Measurements from ENCODE around the gene VAV2.

The VAV2 gene

DNA sequence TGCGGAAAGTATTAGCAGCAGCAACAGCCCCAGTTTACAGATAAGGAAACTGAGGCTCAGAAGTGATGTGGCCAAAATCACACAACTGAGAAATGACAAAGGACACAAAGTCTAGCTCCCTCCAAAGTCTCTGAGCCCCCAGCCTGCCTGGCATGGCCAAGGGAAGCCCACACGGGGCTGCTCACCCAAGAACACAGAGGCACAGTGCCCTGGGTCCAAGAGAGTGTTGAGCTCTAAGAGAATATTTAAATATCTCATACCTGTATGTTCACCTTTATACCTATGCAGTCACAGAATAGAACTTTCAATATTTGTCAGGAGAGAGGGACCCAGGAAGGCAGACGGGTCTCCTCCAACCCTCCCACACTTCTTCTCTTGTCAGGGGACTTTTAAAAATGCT lies 16.6 kb downstream of the VAV2 start:
- peaks cover 16% of the 10 kb centered on the region for H3K4me1 ChIP-seq (ENCODE audit: insufficient read depth, poor library complexity, severe bottlenecking)
- no peak for ATAC-seq (ENCODE audit: low read depth)
- DNase-seq (ENCODE audit: low spot score) = peak; percentile 11
- H3K27me3 ChIP-seq (ENCODE audit: insufficient read depth, poor library complexity, severe bottlenecking) = no peaks in the 10 kb centered on the region
- H3K27ac ChIP-seq (ENCODE audit: poor library complexity, severe bottlenecking) = no peak overlapping the region
- no peaks in the 10 kb centered on the region for H3K9me3 ChIP-seq (ENCODE audit: severe bottlenecking)
- no peak overlapping the region for H3K4me3 ChIP-seq (ENCODE audit: severe bottlenecking)
- TF ChIP-seq, protein P1, sequence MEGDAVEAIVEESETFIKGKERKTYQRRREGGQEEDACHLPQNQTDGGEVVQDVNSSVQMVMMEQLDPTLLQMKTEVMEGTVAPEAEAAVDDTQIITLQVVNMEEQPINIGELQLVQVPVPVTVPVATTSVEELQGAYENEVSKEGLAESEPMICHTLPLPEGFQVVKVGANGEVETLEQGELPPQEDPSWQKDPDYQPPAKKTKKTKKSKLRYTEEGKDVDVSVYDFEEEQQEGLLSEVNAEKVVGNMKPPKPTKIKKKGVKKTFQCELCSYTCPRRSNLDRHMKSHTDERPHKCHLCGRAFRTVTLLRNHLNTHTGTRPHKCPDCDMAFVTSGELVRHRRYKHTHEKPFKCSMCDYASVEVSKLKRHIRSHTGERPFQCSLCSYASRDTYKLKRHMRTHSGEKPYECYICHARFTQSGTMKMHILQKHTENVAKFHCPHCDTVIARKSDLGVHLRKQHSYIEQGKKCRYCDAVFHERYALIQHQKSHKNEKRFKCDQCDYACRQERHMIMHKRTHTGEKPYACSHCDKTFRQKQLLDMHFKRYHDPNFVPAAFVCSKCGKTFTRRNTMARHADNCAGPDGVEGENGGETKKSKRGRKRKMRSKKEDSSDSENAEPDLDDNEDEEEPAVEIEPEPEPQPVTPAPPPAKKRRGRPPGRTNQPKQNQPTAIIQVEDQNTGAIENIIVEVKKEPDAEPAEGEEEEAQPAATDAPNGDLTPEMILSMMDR (IDR thresholded peaks at IDR 0.05; ENCODE audit: poor library complexity, severe bottlenecking) = no peak
- H3K36me3 ChIP-seq (ENCODE audit: low read depth) = no peaks in the 10 kb centered on the region

DNA sequence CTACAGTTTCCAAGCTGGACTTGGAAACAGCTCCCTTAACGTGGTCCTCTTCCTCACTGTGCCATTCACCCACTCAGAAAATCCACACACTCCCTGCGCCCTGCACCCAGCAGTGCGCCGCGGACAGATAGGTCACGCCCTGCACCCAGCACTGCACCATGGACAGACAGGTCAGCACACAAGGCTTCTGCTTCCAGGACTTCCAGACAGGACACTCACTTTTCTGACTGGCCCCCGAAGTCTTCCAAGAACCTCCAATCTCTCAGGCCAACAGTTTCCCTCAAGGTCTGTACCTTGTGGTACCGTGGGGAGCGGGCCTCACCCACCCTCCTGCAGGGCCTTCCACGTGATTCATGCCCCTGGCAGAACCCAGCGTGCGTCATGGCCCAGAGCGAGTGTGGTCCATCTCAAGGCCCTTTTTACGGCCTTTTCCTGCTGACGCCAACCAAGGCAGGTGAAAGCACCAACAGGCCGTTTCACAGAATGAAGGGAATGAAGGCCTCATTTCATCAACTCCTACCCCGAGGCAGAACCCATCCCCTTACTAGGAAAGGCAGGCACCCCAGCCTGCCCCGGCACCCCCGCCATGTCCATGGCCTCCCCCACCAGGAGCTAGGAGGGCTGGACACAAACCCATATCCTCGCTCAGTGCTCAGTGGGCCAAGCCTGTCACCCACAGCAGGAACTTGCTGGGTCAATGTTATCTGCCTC lies 17.3 kb downstream of the VAV2 start:
- H3K36me3 ChIP-seq (ENCODE audit: low read depth) = no peaks in the 10 kb centered on the region
- H3K27ac ChIP-seq (ENCODE audit: poor library complexity, severe bottlenecking) = no peak overlapping the region
- TF ChIP-seq, protein P1 (IDR thresholded peaks at IDR 0.05; ENCODE audit: poor library complexity, severe bottlenecking) = no peak
- H3K27me3 ChIP-seq (ENCODE audit: insufficient read depth, poor library complexity, severe bottlenecking) = no peaks in the 10 kb centered on the region
- no peaks in the 10 kb centered on the region for H3K9me3 ChIP-seq (ENCODE audit: severe bottlenecking)
- peaks cover 16% of the 10 kb centered on the region for H3K4me1 ChIP-seq (ENCODE audit: insufficient read depth, poor library complexity, severe bottlenecking)
- DNase-seq (ENCODE audit: low spot score) = peak; percentile 51
- no peak overlapping the region for H3K4me3 ChIP-seq (ENCODE audit: severe bottlenecking)
- no peak for ATAC-seq (ENCODE audit: low read depth)

DNA sequence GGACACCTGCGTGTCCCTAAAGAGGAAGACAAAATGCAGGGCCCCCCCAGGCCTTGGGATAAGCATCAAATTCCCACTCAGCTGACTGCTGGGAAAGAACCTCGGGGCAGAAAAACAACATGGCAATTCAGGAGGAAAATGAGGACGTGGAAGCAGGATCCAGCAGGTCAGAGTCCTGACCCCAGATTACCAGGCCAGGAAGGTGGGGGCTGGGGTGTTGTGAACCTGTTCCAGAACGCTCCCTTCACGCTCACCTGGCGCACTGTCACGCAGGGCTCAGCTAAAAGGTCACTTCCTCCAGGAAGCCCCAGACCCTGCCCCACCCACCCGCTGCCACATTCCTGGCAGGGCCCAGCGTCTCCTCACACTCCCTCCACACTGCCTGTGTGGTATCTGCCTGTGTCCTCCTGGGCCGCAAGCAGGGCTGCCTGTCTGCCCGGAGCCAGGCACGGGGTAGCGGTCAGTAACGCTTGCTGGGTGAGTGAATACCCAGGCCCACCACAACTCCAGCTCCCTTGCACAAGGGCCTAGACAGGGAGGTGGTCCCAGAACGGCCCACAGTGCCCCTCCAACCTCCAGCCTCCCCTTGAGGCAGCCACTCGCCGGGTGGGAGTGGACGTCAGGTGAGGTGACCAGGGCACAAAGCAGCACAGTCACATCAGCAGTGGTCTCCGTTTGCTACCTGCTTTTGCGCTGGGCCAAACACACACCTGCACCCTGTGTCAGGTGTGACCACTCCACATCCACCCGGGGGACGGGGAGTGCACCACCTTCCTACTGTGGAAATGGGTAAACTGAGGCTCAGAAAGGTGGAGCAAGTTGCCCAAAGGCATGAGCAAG lies 18.1 kb downstream of the VAV2 start:
- Histone ChIP-seq H3K4me1 (ENCODE audit: insufficient read depth, poor library complexity, severe bottlenecking) (peaks cover 16% of the 10 kb centered on the region), H3K9me3 (ENCODE audit: severe bottlenecking) (no peaks in the 10 kb centered on the region), H3K4me3 (ENCODE audit: severe bottlenecking) (no peak overlapping the region), H3K27me3 (ENCODE audit: insufficient read depth, poor library complexity, severe bottlenecking) (no peaks in the 10 kb centered on the region), H3K36me3 (ENCODE audit: low read depth) (no peaks in the 10 kb centered on the region), H3K27ac (ENCODE audit: poor library complexity, severe bottlenecking) (no peak overlapping the region)
- ATAC-seq (ENCODE audit: low read depth) (no peak; the same call in 2 of the 3 replicates), DNase-seq (ENCODE audit: low spot score) (peak; percentile 51)
- TF ChIP-seq, protein P1 (IDR thresholded peaks at IDR 0.05; ENCODE audit: poor library complexity, severe bottlenecking) = no peak

DNA sequence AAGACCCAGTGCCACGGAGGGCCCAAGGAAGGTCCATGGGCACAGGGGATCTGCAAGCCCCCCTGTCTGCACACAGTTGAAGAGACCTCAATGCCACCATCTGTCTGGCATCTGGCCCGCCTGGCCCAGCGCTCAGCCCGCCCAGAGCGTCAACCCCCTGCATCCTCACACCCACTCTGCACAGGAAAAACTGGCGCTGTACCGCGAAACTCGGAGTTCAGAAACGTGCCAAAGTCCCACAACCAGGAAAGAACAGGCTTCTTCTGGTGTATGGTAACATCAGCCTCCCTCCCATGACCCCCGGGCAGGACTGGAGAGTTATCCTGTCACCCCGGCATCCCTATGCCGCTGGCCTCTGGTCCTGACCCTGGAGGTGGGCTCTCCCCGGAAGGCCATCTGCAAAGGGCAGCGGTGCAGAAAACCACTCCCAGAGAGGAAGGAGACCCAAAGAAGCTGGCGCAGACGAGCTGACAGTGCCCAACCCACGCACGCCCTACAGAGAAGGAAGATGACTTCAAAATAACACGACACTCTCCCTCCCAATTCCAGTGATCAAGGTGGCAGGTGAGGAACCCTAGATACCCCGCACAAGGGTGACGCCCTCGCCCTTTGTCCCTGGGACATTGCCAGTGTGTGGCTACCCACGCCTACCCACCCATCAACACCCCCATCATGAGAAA lies 18.9 kb downstream of the VAV2 start:
- Histone ChIP-seq H3K36me3 (ENCODE audit: low read depth) (no peaks in the 10 kb centered on the region), H3K27me3 (ENCODE audit: insufficient read depth, poor library complexity, severe bottlenecking) (no peaks in the 10 kb centered on the region), H3K4me3 (ENCODE audit: severe bottlenecking) (no peak overlapping the region), H3K9me3 (ENCODE audit: severe bottlenecking) (no peaks in the 10 kb centered on the region), H3K27ac (ENCODE audit: poor library complexity, severe bottlenecking) (no peak overlapping the region), H3K4me1 (ENCODE audit: insufficient read depth, poor library complexity, severe bottlenecking) (peaks cover 16% of the 10 kb centered on the region)
- TF ChIP-seq, protein P1 (IDR thresholded peaks at IDR 0.05; ENCODE audit: poor library complexity, severe bottlenecking) = no peak
- ATAC-seq (ENCODE audit: low read depth) (no peak), DNase-seq (ENCODE audit: low spot score) (peak; percentile 58)
